HG02610 (cell line): ENCODE data around the gene SDK1.

Source experiments
- ATAC-seq: cut with Tn5 transposase; IDR thresholded peaks from one replicate; pipeline ENCODE4 v1.9.1; 2021; ENCODE audit warnings: mild to moderate bottlenecking, moderate library complexity; ENCODE audit not compliant: unreplicated experiment

The SDK1 gene

GRCh38 chr7:4001742-4002141, 700.7 kb downstream of the SDK1 start:
- ATAC-seq: no peak

GRCh38 chr7:4003503-4003902, 702.5 kb downstream of the SDK1 start:
- no peak for ATAC-seq

GRCh38 chr7:4006687-4007086, 705.6 kb downstream of the SDK1 start:
- no peak for ATAC-seq

GRCh38 chr7:4009211-4010060, 708.4 kb downstream of the SDK1 start:
- no peak for ATAC-seq

- no peak for ATAC-seq
Observed at GRCh38 chr7:4010061-4010605, 709.1 kb downstream of the SDK1 start.

GRCh38 chr7:4010923-4011656, 710.0 kb downstream of the SDK1 start:
- no peak for ATAC-seq

GRCh38 chr7:4013793-4014192, 712.7 kb downstream of the SDK1 start:
- no peak for ATAC-seq

GRCh38 chr7:4014346-4015050, 713.4 kb downstream of the SDK1 start:
- no peak for ATAC-seq

GRCh38 chr7:4015371-4015770, 714.3 kb downstream of the SDK1 start:
- ATAC-seq: no peak

GRCh38 chr7:4015996-4016395, 714.9 kb downstream of the SDK1 start:
- ATAC-seq: no peak

GRCh38 chr7:4017081-4017480, 716.0 kb downstream of the SDK1 start:
- no peak for ATAC-seq

GRCh38 chr7:4017785-4018184, 716.7 kb downstream of the SDK1 start:
- ATAC-seq: no peak

- ATAC-seq: no peak
Observed at GRCh38 chr7:4018601-4019316, 717.7 kb downstream of the SDK1 start.

- ATAC-seq: no peak
Observed at GRCh38 chr7:4020086-4020485, 719.0 kb downstream of the SDK1 start.

GRCh38 chr7:4021413-4021812, 720.4 kb downstream of the SDK1 start:
- no peak for ATAC-seq

- ATAC-seq: no peak
Observed at GRCh38 chr7:4022265-4022664, 721.2 kb downstream of the SDK1 start.

- ATAC-seq: no peak
Observed at GRCh38 chr7:4023502-4023901, 722.5 kb downstream of the SDK1 start.

- ATAC-seq: no peak
Observed at GRCh38 chr7:4024133-4024532, 723.1 kb downstream of the SDK1 start.

GRCh38 chr7:4024806-4025205, 723.8 kb downstream of the SDK1 start:
- no peak for ATAC-seq

- no peak for ATAC-seq
Observed at GRCh38 chr7:4025210-4025609, 724.2 kb downstream of the SDK1 start.
